CMK (cell line): ENCODE measurements around the gene C4orf17.

ENCODE experiments used
- DNase-seq: peaks from one replicate; pipeline ENCODE4 v3.0.0-alpha.2; 2010; ENCODE audit warnings: low read depth

C4orf17 gene

GRCh38 chr4:99537674-99538073, 26.9 kb downstream of the C4orf17 start:
- DNase-seq, result no peak

- no peak for DNase-seq
These were observed 29.6 kb downstream of the C4orf17 start for GRCh38 chr4:99540277-99540939.

GRCh38 chr4:99552872-99553271, 42.1 kb downstream of the C4orf17 start:
- no peak for DNase-seq

GRCh38 chr4:99563310-99564186, 52.7 kb downstream of the C4orf17 start, which contains the start of gene TRMT10A:
Gene TRMT10A (minus strand): TSS chr4:99564039. CDS start chr4:99559338, 4,701 bp downstream.
- peak; percentile 82 for DNase-seq

GRCh38 chr4:99564921-99565320, 54.1 kb downstream of the C4orf17 start:
- DNase-seq, result no peak

- no peak for DNase-seq
These were observed 61.1 kb downstream of the C4orf17 start for GRCh38 chr4:99571883-99572282.

- DNase-seq, result no peak
These were observed 61.9 kb downstream of the C4orf17 start for GRCh38 chr4:99572527-99573240.

GRCh38 chr4:99573735-99574368, 63.0 kb downstream of the C4orf17 start:
- DNase-seq, result no peak

GRCh38 chr4:99574530-99575324, 63.9 kb downstream of the C4orf17 start, which contains the start of gene MTTP:
Gene MTTP (plus strand): TSS chr4:99574824. CDS start chr4:99574910, 86 bp downstream.
- DNase-seq, result no peak

GRCh38 chr4:99578714-99579113, 67.9 kb downstream of the C4orf17 start:
- DNase-seq, result no peak

- DNase-seq, result no peak
These were observed 74.7 kb downstream of the C4orf17 start for GRCh38 chr4:99585516-99585915.

GRCh38 chr4:99586322-99586721, 75.5 kb downstream of the C4orf17 start:
- no peak for DNase-seq

- no peak for DNase-seq
These were observed 76.0 kb downstream of the C4orf17 start for GRCh38 chr4:99586797-99587196.

GRCh38 chr4:99587309-99587708, 76.5 kb downstream of the C4orf17 start:
- no peak for DNase-seq

- no peak for DNase-seq
These were observed 77.0 kb downstream of the C4orf17 start for GRCh38 chr4:99587803-99588202.

GRCh38 chr4:99591757-99592156, 80.9 kb downstream of the C4orf17 start:
- DNase-seq, result no peak
